ENCODE data around the gene RIPK3. TPM values are rescaled to one million over a fixed set of nuclear protein-coding genes. Genes with fewer than 3 reads are reported as not detected.

The RIPK3 gene
- polyA plus RNA-seq, 2 of the 4 experiments (the other 2 are of a cell fraction) = not detected

GRCh38 chr14:24332268-24332993 is 7.4 kb downstream of the RIPK3 start (continued):
- TF ChIP-seq CBX2 (IDR thresholded peaks at IDR 0.05; ENCODE audit: borderline replicate concordance, low read depth) = no peak

DNA sequence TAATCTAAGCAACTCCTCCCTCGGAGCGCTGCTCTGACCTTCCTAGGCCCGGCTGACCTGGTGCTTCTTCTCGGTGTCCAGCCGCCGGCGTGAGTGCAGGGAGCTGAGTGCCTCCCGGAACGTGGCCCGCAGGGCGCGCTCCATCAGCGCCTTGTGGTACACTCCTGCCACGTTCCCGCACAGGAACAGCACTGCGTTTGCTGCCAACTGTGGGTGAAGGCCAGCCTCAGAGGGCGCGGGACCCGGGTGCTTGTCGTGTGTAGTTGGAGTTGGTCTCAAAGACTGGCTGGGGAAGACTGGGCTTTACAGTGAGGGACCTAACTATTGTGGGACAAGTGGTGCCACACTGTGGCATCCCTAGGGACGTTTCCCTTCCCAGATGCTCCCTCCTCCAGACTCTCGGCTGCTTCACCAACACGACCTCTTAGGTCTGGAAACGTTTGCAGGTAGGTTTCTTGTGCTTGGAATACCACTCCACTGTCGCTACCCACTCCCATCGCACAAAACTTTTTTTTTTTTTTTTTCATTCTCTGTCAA is 8.0 kb downstream of the RIPK3 start:
- WGBS (ENCODE audit: missing lambda C conversion rate) = 79% methylated on average over 20 of the region's 26 CpGs
- POLR2A ChIA-PET = interaction anchor here (1.0 to 3.4 kb wide), 3 partner anchors 99 to 110 kb away, joined by 3 to 66 read pairs (median 4); partner anchors contain the start of genes CBLN3, KHNYN and SDR39U1
- TF ChIP-seq NR3C1 (IDR thresholded peaks at IDR 0.05) (no peak), E2F6 (IDR thresholded peaks at IDR 0.05; ENCODE audit: borderline replicate concordance, low read depth) (no peak), CBX2 (IDR thresholded peaks at IDR 0.05; ENCODE audit: borderline replicate concordance, low read depth) (no peak), FOXS1 (CRISPR knock-in tag; IDR thresholded peaks at IDR 0.05) (no peak), MAFK (IDR thresholded peaks at IDR 0.05; ENCODE audit: partially characterized antibody) (no peak), JUNB (IDR thresholded peaks at IDR 0.05) (no peak), JUN (IDR thresholded peaks at IDR 0.05) (no peak), HOXA7 (CRISPR knock-in tag; IDR thresholded peaks at IDR 0.05) (no peak), MYC (IDR thresholded peaks at IDR 0.05; ENCODE audit: borderline replicate concordance, low read length) (no peak), RAD21 (conservative IDR thresholded peaks at IDR 0.05 in 1 of 2, IDR thresholded peaks at IDR 0.05 in 1 of 2) (no peak), ZFP36 (IDR thresholded peaks at IDR 0.05; ENCODE audit: borderline replicate concordance, partially characterized antibody) (no peak), MAX (IDR thresholded peaks at IDR 0.05) (no peak), RNF2 (IDR thresholded peaks at IDR 0.05; ENCODE audit: borderline replicate concordance, low read depth) (no peak), GATA3 (IDR thresholded peaks at IDR 0.05; ENCODE audit: borderline replicate concordance) (no peak), RCOR1 (IDR thresholded peaks at IDR 0.05; ENCODE audit: low read depth, low read length) (no peak)
- TF ChIP-seq, protein P1, sequence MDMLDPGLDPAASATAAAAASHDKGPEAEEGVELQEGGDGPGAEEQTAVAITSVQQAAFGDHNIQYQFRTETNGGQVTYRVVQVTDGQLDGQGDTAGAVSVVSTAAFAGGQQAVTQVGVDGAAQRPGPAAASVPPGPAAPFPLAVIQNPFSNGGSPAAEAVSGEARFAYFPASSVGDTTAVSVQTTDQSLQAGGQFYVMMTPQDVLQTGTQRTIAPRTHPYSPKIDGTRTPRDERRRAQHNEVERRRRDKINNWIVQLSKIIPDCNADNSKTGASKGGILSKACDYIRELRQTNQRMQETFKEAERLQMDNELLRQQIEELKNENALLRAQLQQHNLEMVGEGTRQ (IDR thresholded peaks at IDR 0.05) = no peak
- DNase-seq (ENCODE audit: low read depth in 1 of 2, low spot score in 1 of 2) (no peak), ATAC-seq (peak in 1 of 2 experiments; percentile 14; a peak in 3 of 6 replicates), FAIRE-seq (no peak)
- Histone ChIP-seq H3K4me2 (peak overlapping the region; percentile 76), H3K9me3 (no peaks in the 10 kb centered on the region), H3K4me1 (peaks cover 3% of the 10 kb centered on the region; the same call in 1 of the 3 replicates), H3K4me3 (no peak overlapping the region), H3K27ac (no peak overlapping the region)
- CTCF ChIA-PET = interaction anchor here (0.7 to 46.6 kb wide), 20 partner anchors 9 to 110 kb away, joined by 3 to 1142 read pairs (median 7); partner anchors contain the start of genes CBLN3, CIDEB, KHNYN and LTB4R

- WGBS (ENCODE audit: missing lambda C conversion rate) = 79% methylated on average over 10 of the region's 10 CpGs
- no peak overlapping the region for H3K4me3 ChIP-seq
- no peaks in the 10 kb centered on the region for H3K9me3 ChIP-seq
- FAIRE-seq (no peak), DNase-seq (ENCODE audit: low read depth in 1 of 2, low spot score in 1 of 2) (no peak), ATAC-seq (no peak)
- POLR2A ChIA-PET = interaction anchor here (1.0 to 3.4 kb wide), 2 partner anchors 99 to 105 kb away, joined by 3 to 66 read pairs; partner anchors contain the start of genes CBLN3 and KHNYN
- CTCF ChIA-PET = interaction anchor here (0.8 to 46.6 kb wide), 17 partner anchors 8 to 111 kb away, joined by 3 to 1142 read pairs (median 6); partner anchors contain the start of genes CBLN3, CIDEB, KHNYN and LTB4R
- no peak overlapping the region for H3K27ac ChIP-seq
- no peak overlapping the region for H3K4me2 ChIP-seq
- H3K4me1 ChIP-seq = peaks cover 3% of the 10 kb centered on the region; the same call in 1 of the 3 replicates
- TF ChIP-seq BHLHE40 (IDR thresholded peaks at IDR 0.05; ENCODE audit: low read depth, low read length) (no peak), HMGXB4 (CRISPR knock-in tag; IDR thresholded peaks at IDR 0.05; ENCODE audit: borderline replicate concordance) (no peak), MAX (IDR thresholded peaks at IDR 0.05) (no peak), REST (IDR thresholded peaks at IDR 0.05) (no peak), ZSCAN20 (CRISPR knock-in tag; IDR thresholded peaks at IDR 0.05) (no peak), HOXB13 (CRISPR knock-in tag; IDR thresholded peaks at IDR 0.05; ENCODE audit: low read depth) (no peak), CHD2 (IDR thresholded peaks at IDR 0.05; ENCODE audit: low read length, partially characterized antibody) (no peak), ZFP36 (IDR thresholded peaks at IDR 0.05; ENCODE audit: borderline replicate concordance, partially characterized antibody) (no peak), RFX5 (IDR thresholded peaks at IDR 0.05) (no peak), CBX2 (IDR thresholded peaks at IDR 0.05; ENCODE audit: borderline replicate concordance, low read depth) (no peak), NPAS2 (CRISPR knock-in tag; IDR thresholded peaks at IDR 0.05; ENCODE audit: borderline replicate concordance) (no peak)
Measured at GRCh38 chr14:24330973-24331674, 8.7 kb downstream of the RIPK3 start.
